NCI-H1105 (cell line): ENCODE results near the gene CBY1.

Experiments
- DNase-seq: peaks from one replicate; lab custom pipeline; 2025; lab: John Stamatoyannopoulos, UW

Gene CBY1

GRCh38 chr22:38700789-38701628, 44.6 kb downstream of the CBY1 start, which contains the start of gene JOSD1:
JOSD1 (minus strand) TSS chr22:38700943; CDS start chr22:38699987, 956 bp downstream.
- peak; percentile 85 for DNase-seq

- DNase-seq = no peak
These were observed 48.3 kb downstream of the CBY1 start for GRCh38 chr22:38704654-38705234.

GRCh38 chr22:38705235-38706100, 49.0 kb downstream of the CBY1 start, which contains the start of gene GTPBP1:
GTPBP1 (plus strand) TSS chr22:38705944; CDS start chr22:38705956, 12 bp downstream.
- peak; percentile 99 for DNase-seq

GRCh38 chr22:38706101-38706900, 49.9 kb downstream of the CBY1 start:
- peak; percentile 18 for DNase-seq

GRCh38 chr22:38706901-38707195, 50.4 kb downstream of the CBY1 start:
- no peak for DNase-seq

GRCh38 chr22:38707346-38707745, 50.9 kb downstream of the CBY1 start:
- DNase-seq = no peak

- no peak for DNase-seq
These were observed 51.5 kb downstream of the CBY1 start for GRCh38 chr22:38707984-38708383.

GRCh38 chr22:38709306-38709705, 52.9 kb downstream of the CBY1 start:
- DNase-seq = no peak

- DNase-seq = no peak
These were observed 53.9 kb downstream of the CBY1 start for GRCh38 chr22:38710351-38710750.

GRCh38 chr22:38710866-38711265, 54.4 kb downstream of the CBY1 start:
- no peak for DNase-seq

GRCh38 chr22:38712486-38713207, 56.2 kb downstream of the CBY1 start:
- no peak for DNase-seq

GRCh38 chr22:38713921-38714320, 57.5 kb downstream of the CBY1 start:
- DNase-seq = no peak

GRCh38 chr22:38715176-38715764, 58.8 kb downstream of the CBY1 start:
- no peak for DNase-seq

- DNase-seq = no peak
These were observed 59.4 kb downstream of the CBY1 start for GRCh38 chr22:38715852-38716251.

GRCh38 chr22:38716271-38716670, 59.8 kb downstream of the CBY1 start:
- DNase-seq = no peak

GRCh38 chr22:38716826-38717225, 60.4 kb downstream of the CBY1 start:
- no peak for DNase-seq

- DNase-seq = no peak
These were observed 60.8 kb downstream of the CBY1 start for GRCh38 chr22:38717244-38717643.

GRCh38 chr22:38718414-38718813, 62.0 kb downstream of the CBY1 start:
- no peak for DNase-seq

GRCh38 chr22:38719196-38719595, 62.8 kb downstream of the CBY1 start:
- no peak for DNase-seq

- no peak for DNase-seq
These were observed 63.9 kb downstream of the CBY1 start for GRCh38 chr22:38720350-38720749.

GRCh38 chr22:38721551-38721950, 65.1 kb downstream of the CBY1 start:
- DNase-seq = no peak
